ENCODE results near the gene IRF5. TPM values are rescaled to one million over a fixed set of nuclear protein-coding genes. Genes with fewer than 3 reads are reported as not detected.

IRF5 gene
- polyA plus RNA-seq, 1 donor from 2014 or later, result not detected

DNA sequence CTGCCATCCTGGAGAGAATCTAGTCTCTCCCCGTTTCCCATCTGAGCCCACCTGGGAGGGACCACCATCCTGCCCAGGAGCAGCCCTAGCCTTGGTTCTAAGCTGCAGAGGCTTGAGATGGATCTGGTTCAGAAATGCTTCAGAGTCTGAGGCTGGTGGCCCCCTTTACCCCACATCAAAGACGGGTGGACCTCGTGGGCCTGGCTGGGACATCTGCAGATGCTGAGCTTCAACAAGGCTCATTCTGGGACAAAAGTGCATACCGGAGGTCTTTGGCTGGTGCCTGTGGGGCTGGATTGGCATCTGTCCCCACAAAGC, 4.9 kb upstream of the IRF5 start:
- no peaks in the 10 kb centered on the region for H3K9me2 ChIP-seq (ENCODE audit: insufficient read depth, low read length)
- no peak overlapping the region for H3K9ac ChIP-seq (ENCODE audit: low read length)
- H3K36me3 ChIP-seq (ENCODE audit: insufficient read depth, low read length), result no peaks in the 10 kb centered on the region
- no peaks in the 10 kb centered on the region for H3F3A ChIP-seq (ENCODE audit: insufficient read depth, low read length, poor library complexity, severe bottlenecking)
- no peak overlapping the region for H3K4me3 ChIP-seq (ENCODE audit: low read length)
- H3K79me2 ChIP-seq (replicated peaks; ENCODE audit: insufficient read depth, low read length), result no peaks in the 10 kb centered on the region
- H4K20me1 ChIP-seq (ENCODE audit: insufficient read depth), result no peaks in the 10 kb centered on the region
- H3K4me2 ChIP-seq (ENCODE audit: low read length), result no peak overlapping the region
- H3K27ac ChIP-seq (ENCODE audit: low read length), result no peak overlapping the region
- H3K9me3 ChIP-seq (ENCODE audit: low read length), result no peaks in the 10 kb centered on the region
- peaks cover 24% of the 10 kb centered on the region for H3K27me3 ChIP-seq (ENCODE audit: insufficient read depth, low read depth, low read length)
- TF ChIP-seq TAF1 (IDR thresholded peaks at IDR 0.05; ENCODE audit: low read depth) (no peak), RAD21 (conservative IDR thresholded peaks at IDR 0.05) (no peak), EZH2 (IDR thresholded peaks at IDR 0.05; ENCODE audit: borderline replicate concordance, insufficient read depth, low read length, poor library complexity, severe bottlenecking) (no peak)
- no peak overlapping the region for H2AFZ ChIP-seq (ENCODE audit: low read depth, low read length)

- Histone ChIP-seq H3K9me2 (ENCODE audit: insufficient read depth, low read length) (no peaks in the 10 kb centered on the region), H3K36me3 (ENCODE audit: insufficient read depth, low read length) (no peaks in the 10 kb centered on the region), H3F3A (ENCODE audit: insufficient read depth, low read length, poor library complexity, severe bottlenecking) (no peaks in the 10 kb centered on the region), H3K79me2 (replicated peaks; ENCODE audit: insufficient read depth, low read length) (no peaks in the 10 kb centered on the region), H3K27me3 (ENCODE audit: insufficient read depth, low read depth, low read length) (peaks cover 29% of the 10 kb centered on the region), H3K4me3 (ENCODE audit: low read length) (no peak overlapping the region), H3K27ac (ENCODE audit: low read length) (no peak overlapping the region), H3K9ac (ENCODE audit: low read length) (no peak overlapping the region), H3K9me3 (ENCODE audit: low read length) (no peaks in the 10 kb centered on the region), H2AFZ (ENCODE audit: low read depth, low read length) (no peak overlapping the region), H4K20me1 (ENCODE audit: insufficient read depth) (no peaks in the 10 kb centered on the region), H3K4me2 (ENCODE audit: low read length) (no peak overlapping the region)
- TF ChIP-seq POLR2AphosphoS5 (IDR thresholded peaks at IDR 0.05) (no peak), MXI1 (conservative IDR thresholded peaks at IDR 0.05; ENCODE audit: poor library complexity, severe bottlenecking) (no peak), TAF1 (IDR thresholded peaks at IDR 0.05; ENCODE audit: low read depth) (no peak)
These were observed 4.4 kb upstream of the IRF5 start for GRCh38 chr7:128933180-128933891.

DNA sequence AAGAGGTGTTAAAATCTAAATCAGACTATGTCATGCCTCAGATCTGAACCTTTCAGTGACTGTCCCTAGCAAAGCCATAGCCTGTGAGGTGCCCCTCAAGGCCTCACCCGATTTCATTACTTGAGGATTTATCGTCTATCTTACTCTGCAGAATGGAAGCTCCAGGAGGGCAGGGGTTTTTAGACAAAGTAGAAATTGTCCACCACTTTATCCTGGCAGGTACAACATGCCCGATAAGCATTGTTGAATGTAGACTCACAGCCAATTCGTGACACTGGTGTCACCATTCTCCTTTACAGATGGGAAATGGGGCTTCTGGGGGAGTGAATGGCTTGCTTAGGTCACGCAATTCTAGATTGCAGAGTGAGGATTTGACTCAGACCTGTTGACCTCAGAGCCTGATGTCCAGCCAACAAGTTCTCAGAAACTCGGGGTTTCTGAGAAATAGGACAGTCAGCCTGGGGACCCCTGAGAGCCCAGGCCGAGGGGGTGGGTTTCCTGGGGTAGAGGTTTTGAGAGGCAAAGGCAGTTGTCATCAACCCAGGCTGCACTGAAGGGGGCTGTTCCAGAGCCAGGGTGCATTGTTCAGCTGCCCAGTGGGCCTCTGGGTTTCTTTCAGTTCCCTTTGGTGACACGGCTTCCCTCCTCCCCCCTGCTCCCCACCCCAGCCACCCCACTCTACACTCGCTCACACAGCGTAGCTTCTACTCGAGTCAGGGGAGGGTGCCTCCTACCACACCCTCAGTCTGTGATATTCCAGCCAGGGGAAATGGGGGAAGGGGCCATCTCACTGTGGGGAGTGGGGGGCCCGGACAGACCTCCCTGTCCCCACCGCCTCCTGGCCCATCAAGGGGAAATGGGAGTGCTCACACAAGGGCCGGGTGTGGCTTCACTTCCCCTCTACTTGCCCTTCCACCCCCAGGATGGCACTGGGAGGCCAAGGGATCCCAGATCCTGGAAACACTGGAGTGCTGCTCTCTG, 3.1 kb upstream of the IRF5 start:
- Histone ChIP-seq H3K36me3 (ENCODE audit: insufficient read depth, low read length) (no peaks in the 10 kb centered on the region), H3K27ac (ENCODE audit: low read length) (no peak overlapping the region), H2AFZ (ENCODE audit: low read depth, low read length) (no peak overlapping the region), H3K4me2 (ENCODE audit: low read length) (no peak overlapping the region), H3K27me3 (ENCODE audit: insufficient read depth, low read depth, low read length) (peaks cover 41% of the 10 kb centered on the region), H3K4me3 (ENCODE audit: low read length) (no peak overlapping the region), H4K20me1 (ENCODE audit: insufficient read depth) (no peaks in the 10 kb centered on the region), H3K9ac (ENCODE audit: low read length) (no peak overlapping the region), H3K9me3 (ENCODE audit: low read length) (no peaks in the 10 kb centered on the region), H3K9me2 (ENCODE audit: insufficient read depth, low read length) (no peaks in the 10 kb centered on the region), H3K79me2 (replicated peaks; ENCODE audit: insufficient read depth, low read length) (no peaks in the 10 kb centered on the region), H3F3A (ENCODE audit: insufficient read depth, low read length, poor library complexity, severe bottlenecking) (no peaks in the 10 kb centered on the region)
- TF ChIP-seq SMC3 (conservative IDR thresholded peaks at IDR 0.05; ENCODE audit: poor library complexity), result no peak
- no peak for TF ChIP-seq TAF1 (IDR thresholded peaks at IDR 0.05; ENCODE audit: low read depth)
- TF ChIP-seq, protein P1, sequence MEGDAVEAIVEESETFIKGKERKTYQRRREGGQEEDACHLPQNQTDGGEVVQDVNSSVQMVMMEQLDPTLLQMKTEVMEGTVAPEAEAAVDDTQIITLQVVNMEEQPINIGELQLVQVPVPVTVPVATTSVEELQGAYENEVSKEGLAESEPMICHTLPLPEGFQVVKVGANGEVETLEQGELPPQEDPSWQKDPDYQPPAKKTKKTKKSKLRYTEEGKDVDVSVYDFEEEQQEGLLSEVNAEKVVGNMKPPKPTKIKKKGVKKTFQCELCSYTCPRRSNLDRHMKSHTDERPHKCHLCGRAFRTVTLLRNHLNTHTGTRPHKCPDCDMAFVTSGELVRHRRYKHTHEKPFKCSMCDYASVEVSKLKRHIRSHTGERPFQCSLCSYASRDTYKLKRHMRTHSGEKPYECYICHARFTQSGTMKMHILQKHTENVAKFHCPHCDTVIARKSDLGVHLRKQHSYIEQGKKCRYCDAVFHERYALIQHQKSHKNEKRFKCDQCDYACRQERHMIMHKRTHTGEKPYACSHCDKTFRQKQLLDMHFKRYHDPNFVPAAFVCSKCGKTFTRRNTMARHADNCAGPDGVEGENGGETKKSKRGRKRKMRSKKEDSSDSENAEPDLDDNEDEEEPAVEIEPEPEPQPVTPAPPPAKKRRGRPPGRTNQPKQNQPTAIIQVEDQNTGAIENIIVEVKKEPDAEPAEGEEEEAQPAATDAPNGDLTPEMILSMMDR (IDR thresholded peaks at IDR 0.05; ENCODE audit: poor library complexity, severe bottlenecking), result no peak
- no peak for TF ChIP-seq EZH2 (IDR thresholded peaks at IDR 0.05; ENCODE audit: borderline replicate concordance, insufficient read depth, low read length, poor library complexity, severe bottlenecking)
- TF ChIP-seq POLR2AphosphoS5 (IDR thresholded peaks at IDR 0.05), result no peak
- TF ChIP-seq MXI1 (conservative IDR thresholded peaks at IDR 0.05; ENCODE audit: poor library complexity, severe bottlenecking), result no peak
- no peak for TF ChIP-seq RAD21 (conservative IDR thresholded peaks at IDR 0.05)
- TF ChIP-seq REST (IDR thresholded peaks at IDR 0.05; ENCODE audit: borderline replicate concordance), result no peak
- TF ChIP-seq EP300 (conservative IDR thresholded peaks at IDR 0.05; ENCODE audit: poor library complexity, severe bottlenecking), result no peak

All from neural cell (in vitro differentiated cells).